MM.1S (cell line): ENCODE results near the gene NSD1.

Source experiments
- EZH2 ChIP-seq: fragments of 300-600 bp; sonication (generic); optimal IDR thresholded peaks from 2 replicates; pipeline ENCODE3; 2017; ENCODE audit warnings: low read depth, mild to moderate bottlenecking, antibody characterized with exemption, low read length, mixed read lengths
- TF ChIP-seq, protein P1 (sequence below): fragments of 300-600 bp; sonication (generic); IDR thresholded peaks from 2 replicates; pipeline ENCODE4 v1.5.1; 2016; ENCODE audit warnings: antibody characterized with exemption, low read length, mixed read lengths

DNA sequence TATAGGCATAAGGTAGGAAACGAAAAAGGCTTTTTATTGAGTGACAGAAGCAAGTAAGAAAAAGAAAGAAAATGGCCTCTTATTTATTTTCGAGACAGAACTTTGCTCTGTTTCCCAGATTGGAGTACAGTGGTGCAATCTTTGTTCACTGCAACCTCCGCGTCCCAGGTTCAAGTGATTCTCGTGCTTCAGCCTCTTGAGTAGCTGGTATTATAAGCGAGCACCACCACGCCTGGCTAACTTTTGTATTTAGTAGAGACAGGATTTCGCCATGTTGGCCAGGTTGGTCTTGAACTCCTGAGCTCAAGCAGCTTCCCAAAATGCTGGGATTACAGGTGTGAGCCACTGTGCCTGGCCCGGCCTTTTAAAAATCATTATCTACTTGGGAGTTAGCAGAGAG lies 70.7 kb downstream of the NSD1 start:
- TF ChIP-seq, protein P1, sequence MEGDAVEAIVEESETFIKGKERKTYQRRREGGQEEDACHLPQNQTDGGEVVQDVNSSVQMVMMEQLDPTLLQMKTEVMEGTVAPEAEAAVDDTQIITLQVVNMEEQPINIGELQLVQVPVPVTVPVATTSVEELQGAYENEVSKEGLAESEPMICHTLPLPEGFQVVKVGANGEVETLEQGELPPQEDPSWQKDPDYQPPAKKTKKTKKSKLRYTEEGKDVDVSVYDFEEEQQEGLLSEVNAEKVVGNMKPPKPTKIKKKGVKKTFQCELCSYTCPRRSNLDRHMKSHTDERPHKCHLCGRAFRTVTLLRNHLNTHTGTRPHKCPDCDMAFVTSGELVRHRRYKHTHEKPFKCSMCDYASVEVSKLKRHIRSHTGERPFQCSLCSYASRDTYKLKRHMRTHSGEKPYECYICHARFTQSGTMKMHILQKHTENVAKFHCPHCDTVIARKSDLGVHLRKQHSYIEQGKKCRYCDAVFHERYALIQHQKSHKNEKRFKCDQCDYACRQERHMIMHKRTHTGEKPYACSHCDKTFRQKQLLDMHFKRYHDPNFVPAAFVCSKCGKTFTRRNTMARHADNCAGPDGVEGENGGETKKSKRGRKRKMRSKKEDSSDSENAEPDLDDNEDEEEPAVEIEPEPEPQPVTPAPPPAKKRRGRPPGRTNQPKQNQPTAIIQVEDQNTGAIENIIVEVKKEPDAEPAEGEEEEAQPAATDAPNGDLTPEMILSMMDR: no peak
- no peak for TF ChIP-seq EZH2
